HCT116 (cell line): ENCODE data around the gene SCML2.

Source experiments
- EGR1 ChIP-seq: IDR thresholded peaks from 2 replicates; pipeline ENCODE4 v1.6.1; 2012; ENCODE audit warnings: low read depth
- ELF1 ChIP-seq: IDR thresholded peaks from 2 replicates; pipeline ENCODE4 v1.6.1; 2012; ENCODE audit warnings: low read depth, borderline replicate concordance
- EZH2phosphoT487 ChIP-seq: fragments of 200-600 bp; IDR thresholded peaks from 2 replicates; pipeline ENCODE4 v1.6.1; 2018; ENCODE audit warnings: antibody characterized with exemption, borderline replicate concordance
- SIN3A ChIP-seq: IDR thresholded peaks from 2 replicates; pipeline ENCODE4 v1.6.1; 2012; ENCODE audit warnings: low read depth
- ZNF274 ChIP-seq: fragments of 200-500 bp; sonication (Bioruptor generic); IDR thresholded peaks from 2 replicates; pipeline ENCODE4 v1.6.1; 2014; ENCODE audit warnings: mild to moderate bottlenecking, low read depth, low read length, inconsistent platforms
- TF ChIP-seq, protein P1 (sequence below), 3 experiments: fragments of 200-600 bp in 1 of 3; sonication (generic) in 1 of 3; IDR thresholded peaks in 2 of 3; conservative IDR thresholded peaks in 1 of 3; 2 replicates each; pipeline ENCODE4 v1.5.1; 2012 to 2017; ENCODE audit warnings: low read depth in 2 of 3, low read length in 2 of 3, antibody characterized with exemption in 1 of 3, borderline replicate concordance in 1 of 3, control low read depth in 1 of 3, mild to moderate bottlenecking in 1 of 3, mixed read lengths in 1 of 3, mixed run types in 1 of 3, moderate library complexity in 1 of 3; ENCODE audit not compliant: insufficient read depth in 1 of 3

DNA sequence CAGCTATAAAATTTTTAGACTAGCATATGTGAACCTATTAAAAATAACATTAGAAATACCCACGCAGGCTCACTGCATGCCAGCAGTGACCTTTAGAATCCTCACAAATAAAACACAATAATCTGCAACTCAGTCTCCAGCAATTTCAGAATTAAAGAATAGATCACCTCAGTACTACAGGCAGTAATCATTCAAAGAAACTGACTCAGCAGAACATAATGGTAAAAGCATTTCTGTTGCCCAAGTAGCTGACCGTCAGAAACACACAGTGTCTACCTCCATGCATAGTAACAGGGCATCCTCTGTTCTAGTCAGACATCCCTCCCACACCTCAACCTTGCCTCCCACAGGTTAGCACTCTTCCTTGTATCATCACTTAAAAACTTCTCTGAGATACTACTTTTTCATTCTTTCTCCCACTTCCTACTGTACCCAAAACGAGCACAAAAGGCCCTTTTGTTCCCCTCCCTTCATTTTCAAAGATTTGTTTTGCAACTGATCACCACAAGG is 68.1 kb downstream of the SCML2 start:
- TF ChIP-seq, protein P1, sequence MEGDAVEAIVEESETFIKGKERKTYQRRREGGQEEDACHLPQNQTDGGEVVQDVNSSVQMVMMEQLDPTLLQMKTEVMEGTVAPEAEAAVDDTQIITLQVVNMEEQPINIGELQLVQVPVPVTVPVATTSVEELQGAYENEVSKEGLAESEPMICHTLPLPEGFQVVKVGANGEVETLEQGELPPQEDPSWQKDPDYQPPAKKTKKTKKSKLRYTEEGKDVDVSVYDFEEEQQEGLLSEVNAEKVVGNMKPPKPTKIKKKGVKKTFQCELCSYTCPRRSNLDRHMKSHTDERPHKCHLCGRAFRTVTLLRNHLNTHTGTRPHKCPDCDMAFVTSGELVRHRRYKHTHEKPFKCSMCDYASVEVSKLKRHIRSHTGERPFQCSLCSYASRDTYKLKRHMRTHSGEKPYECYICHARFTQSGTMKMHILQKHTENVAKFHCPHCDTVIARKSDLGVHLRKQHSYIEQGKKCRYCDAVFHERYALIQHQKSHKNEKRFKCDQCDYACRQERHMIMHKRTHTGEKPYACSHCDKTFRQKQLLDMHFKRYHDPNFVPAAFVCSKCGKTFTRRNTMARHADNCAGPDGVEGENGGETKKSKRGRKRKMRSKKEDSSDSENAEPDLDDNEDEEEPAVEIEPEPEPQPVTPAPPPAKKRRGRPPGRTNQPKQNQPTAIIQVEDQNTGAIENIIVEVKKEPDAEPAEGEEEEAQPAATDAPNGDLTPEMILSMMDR (IDR thresholded peaks at IDR 0.05 in 2 of 3, conservative IDR thresholded peaks at IDR 0.05 in 1 of 3; ENCODE audit: borderline replicate concordance in 1 of 3, insufficient read depth in 1 of 3, low read depth in 2 of 3, low read length in 2 of 3) = no peak
- TF ChIP-seq EZH2phosphoT487 = no peak
- TF ChIP-seq ZNF274 = no peak
- TF ChIP-seq EGR1 = no peak
- TF ChIP-seq SIN3A = no peak
- no peak for TF ChIP-seq ELF1
